ENCODE data around the gene VWA7.

The VWA7 gene

GRCh38 chr6:31722173-31722572 is 55.0 kb downstream of the VWA7 start:
- H3K4me3 ChIP-seq (ENCODE audit: low read depth, low read length), result no peak overlapping the region
- ChIA-PET CTCF (interaction anchor here (0.9 to 1.2 kb wide), 2 partner anchors 108 to 230 kb away, joined by 4 read pairs; no protein-coding TSS in a partner anchor), POLR2A (no interaction called here)
- TF ChIP-seq CTCF (IDR thresholded peaks at IDR 0.05; ENCODE audit: insufficient read depth, low read length, missing control alignments), result no peak
- no peak for DNase-seq (ENCODE audit: low read depth, low spot score)

- ChIA-PET POLR2A (no interaction called here), CTCF (interaction anchor here (0.9 kb wide), 1 partner anchor 108 kb away, joined by 4 read pairs; no protein-coding TSS in a partner anchor)
- H3K4me3 ChIP-seq (ENCODE audit: low read depth, low read length), result no peak within 1 kb of the TSS
- no peak for DNase-seq (ENCODE audit: low read depth, low spot score)
- TF ChIP-seq CTCF (IDR thresholded peaks at IDR 0.05; ENCODE audit: insufficient read depth, low read length, missing control alignments), result no peak
Measured at GRCh38 chr6:31721351-31722020, 55.6 kb downstream of the VWA7 start, which contains the start of gene LY6G6C. LY6G6C (minus strand) TSS chr6:31721746; CDS start chr6:31721679, 67 bp downstream.

- H3K4me3 ChIP-seq (ENCODE audit: low read depth, low read length), result no peak overlapping the region
- POLR2A ChIA-PET, result interaction anchor here (0.7 kb wide), 1 partner anchor 9 kb away, joined by 4 read pairs; the partner anchor contains the start of gene DDAH2
- no peak for TF ChIP-seq CTCF (IDR thresholded peaks at IDR 0.05; ENCODE audit: insufficient read depth, low read length, missing control alignments)
Measured at GRCh38 chr6:31720196-31720770, 56.8 kb downstream of the VWA7 start.

GRCh38 chr6:31719001-31719400 is 58.1 kb downstream of the VWA7 start:
- DNase-seq (ENCODE audit: low read depth, low spot score), result no peak
- ChIA-PET CTCF (no interaction called here), POLR2A (no interaction called here)
- TF ChIP-seq CTCF (IDR thresholded peaks at IDR 0.05; ENCODE audit: insufficient read depth, low read length, missing control alignments), result no peak
- no peak overlapping the region for H3K4me3 ChIP-seq (ENCODE audit: low read depth, low read length)

More at GRCh38 chr6:31720196-31720770, 56.8 kb downstream of the VWA7 start:
- no peak for DNase-seq (ENCODE audit: low read depth, low spot score)
- CTCF ChIA-PET, result interaction anchor here (0.7 kb wide), 1 partner anchor 10 kb away, joined by 3 read pairs; no protein-coding TSS in a partner anchor

- ChIA-PET CTCF (no interaction called here), POLR2A (no interaction called here)
- DNase-seq (ENCODE audit: low read depth, low spot score), result no peak
- H3K4me3 ChIP-seq (ENCODE audit: low read depth, low read length), result no peak overlapping the region
- TF ChIP-seq CTCF (IDR thresholded peaks at IDR 0.05; ENCODE audit: insufficient read depth, low read length, missing control alignments), result no peak
Measured at GRCh38 chr6:31718265-31718664, 58.9 kb downstream of the VWA7 start.

- POLR2A ChIA-PET, result no interaction called here
- H3K4me3 ChIP-seq (ENCODE audit: low read depth, low read length), result no peak overlapping the region
- CTCF ChIA-PET, result no interaction called here
- no peak for TF ChIP-seq CTCF (IDR thresholded peaks at IDR 0.05; ENCODE audit: insufficient read depth, low read length, missing control alignments)
- no peak for DNase-seq (ENCODE audit: low read depth, low spot score)
Measured at GRCh38 chr6:31717499-31718222, 59.5 kb downstream of the VWA7 start.
